ENCODE data around the gene CHST4. TPM values are rescaled to one million over a fixed set of nuclear protein-coding genes. Genes with fewer than 3 reads are reported as not detected.

Gene CHST4
- 1 to 10 TPM; 1.9 to 3.2 TPM for total RNA-seq
- 1.1 TPM for polyA plus RNA-seq (2013, experiment 1 of 2)
- 1.2 TPM for polyA plus RNA-seq (2013, experiment 2 of 2)
- long read RNA-seq, experiment 1: 0 reads
- long read RNA-seq, experiment 2, partial matches to known transcripts: 2 of 3 reads
- long read RNA-seq, experiment 2, other reads (novel, unspliced or antisense): 0 of 3 reads
- long read RNA-seq, experiment 3, transcript CHST4-202 (2 exons, 2,183 nt): major isoform, 14 of 21 reads
- long read RNA-seq, experiment 3, partial matches to known transcripts: 6 of 21 reads
- long read RNA-seq, experiment 3, other reads (novel, unspliced or antisense): 1 of 21 reads
- long read RNA-seq, experiment 4, partial matches to known transcripts: 1 of 1 reads
- long read RNA-seq, experiment 4, other reads (novel, unspliced or antisense): 0 of 1 reads

DNA sequence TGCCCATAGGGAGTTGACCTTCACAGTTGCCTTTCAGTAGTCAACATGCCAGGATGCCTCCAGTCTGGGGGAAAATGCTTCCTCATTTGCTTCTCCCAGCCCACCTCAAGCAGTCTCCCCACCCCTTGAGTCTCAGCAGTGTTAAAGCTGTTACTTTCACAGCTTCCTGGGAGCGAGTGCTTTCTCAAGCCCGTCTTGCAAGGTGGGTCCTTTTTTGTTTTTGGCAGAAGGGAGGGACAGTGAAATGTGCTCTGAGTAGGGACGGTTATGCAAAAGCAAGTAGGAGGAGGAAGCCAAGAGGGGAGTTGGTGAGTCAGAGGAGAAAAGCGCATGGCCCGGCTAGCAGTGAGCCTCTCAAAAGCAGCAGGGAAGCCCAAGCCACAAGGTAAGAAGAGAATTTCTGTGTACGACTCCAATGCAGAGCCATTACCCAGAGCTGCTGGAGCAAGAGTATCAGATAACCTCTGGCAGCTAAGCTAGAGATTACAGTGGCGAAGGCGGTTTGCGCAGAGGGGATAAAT, at the start of gene CHST4:
CHST4 (plus strand) TSS at position 316 of the 521 bp plus-strand sequence. CDS start 10,252 bp downstream, outside the sequence.
- Mint-ChIP-seq H3K9me3 (no peaks in the 10 kb centered on the region), H3K27me3 (ENCODE audit: insufficient read depth) (peaks cover 10% of the 10 kb centered on the region), H3K27ac (peak within 1 kb of the TSS; percentile 93), H3K4me3 (peak within 1 kb of the TSS; percentile 55), H3K4me1 (peaks cover 31% of the 10 kb centered on the region), H3K36me3 (ENCODE audit: low read depth) (no peaks in the 10 kb centered on the region)
- Histone ChIP-seq H3K36me3 (ENCODE audit: control insufficient read depth, insufficient read depth, low read length) (no peaks in the 10 kb centered on the region), H3K4me1 (ENCODE audit: control insufficient read depth, insufficient read depth, low read length) (peaks cover 3% of the 10 kb centered on the region), H3K9ac (ENCODE audit: extremely low read depth, low read length, poor library complexity, severe bottlenecking) (peak within 1 kb of the TSS; percentile 36), H3K27me3 (ENCODE audit: control insufficient read depth, insufficient read depth, low read length, poor library complexity, severe bottlenecking) (no peaks in the 10 kb centered on the region), H3K27ac (ENCODE audit: low read depth, low read length) (no peak within 1 kb of the TSS), H3K9me3 (ENCODE audit: control insufficient read depth, low read length) (no peaks in the 10 kb centered on the region), H3K4me3 (ENCODE audit: low read length) (peak within 1 kb of the TSS; percentile 62)
- DNase-seq: peak; percentile 96
- TF ChIP-seq CTCF (conservative IDR thresholded peaks at IDR 0.05): no peak
- WGBS, 2 experiments (ENCODE audit: insufficient coverage in 1 of 2, insufficient read length in 1 of 2): 0% methylated on average over 3 to 9 of the region's 9 CpGs

DNA sequence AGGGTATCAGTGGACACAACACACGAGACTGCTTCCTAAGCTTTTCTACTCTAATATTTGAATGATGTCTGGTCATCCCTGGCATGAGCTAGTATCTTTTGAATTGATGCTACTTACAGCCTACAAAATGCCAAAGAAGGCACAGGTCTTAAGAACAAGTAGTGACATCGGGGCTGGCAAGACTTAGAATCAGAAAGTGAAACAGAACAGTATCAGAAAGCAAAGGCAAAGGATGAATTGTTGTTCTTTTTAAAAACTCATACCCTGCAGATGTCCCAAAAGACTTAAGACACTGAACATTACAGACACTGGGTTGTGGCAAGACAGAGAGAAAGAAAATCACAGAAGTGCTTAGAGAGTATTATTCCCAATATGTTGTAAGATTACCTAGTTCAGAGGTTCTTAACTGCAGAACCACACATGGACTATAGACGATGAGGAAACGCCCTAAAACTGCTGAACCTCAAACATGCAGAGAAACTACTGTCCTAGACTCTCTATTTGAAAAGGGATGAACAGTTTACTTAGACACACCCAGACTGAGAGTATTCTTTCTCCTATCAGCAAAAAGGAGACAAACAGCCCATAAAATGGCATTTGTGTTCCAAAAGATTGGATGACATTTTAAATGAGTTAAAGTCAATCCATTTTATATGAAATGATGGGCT, 49.6 kb upstream of the CHST4 start:
- no peaks in the 10 kb centered on the region for H3K4me1 ChIP-seq (ENCODE audit: control insufficient read depth, insufficient read depth, low read length)
- H3K9ac ChIP-seq (ENCODE audit: extremely low read depth, low read length, poor library complexity, severe bottlenecking): no peak overlapping the region
- Mint-ChIP-seq H3K4me3 (no peak overlapping the region), H3K36me3 (ENCODE audit: low read depth) (peaks cover 11% of the 10 kb centered on the region), H3K9me3 (no peaks in the 10 kb centered on the region), H3K27ac (no peak overlapping the region), H3K27me3 (ENCODE audit: insufficient read depth) (no peaks in the 10 kb centered on the region), H3K4me1 (no peaks in the 10 kb centered on the region)
- 86 to 93% methylated on average over 3 to 4 of the region's 4 CpGs for WGBS, 2 experiments (ENCODE audit: insufficient coverage in 1 of 2, insufficient read length in 1 of 2)
- no peak for DNase-seq
- H3K27ac ChIP-seq (ENCODE audit: low read depth, low read length): no peak overlapping the region
- no peaks in the 10 kb centered on the region for H3K9me3 ChIP-seq (ENCODE audit: control insufficient read depth, low read length)
- H3K27me3 ChIP-seq (ENCODE audit: control insufficient read depth, insufficient read depth, low read length, poor library complexity, severe bottlenecking): no peaks in the 10 kb centered on the region
- H3K36me3 ChIP-seq (ENCODE audit: control insufficient read depth, insufficient read depth, low read length): peaks cover 10% of the 10 kb centered on the region
- TF ChIP-seq CTCF (conservative IDR thresholded peaks at IDR 0.05): no peak
- no peak overlapping the region for H3K4me3 ChIP-seq (ENCODE audit: low read length)

GRCh38 chr16:71479420-71479819, 46.8 kb upstream of the CHST4 start:
- Histone ChIP-seq H3K27ac (ENCODE audit: low read depth, low read length) (no peak overlapping the region), H3K27me3 (ENCODE audit: control insufficient read depth, insufficient read depth, low read length, poor library complexity, severe bottlenecking) (no peaks in the 10 kb centered on the region), H3K4me3 (ENCODE audit: low read length) (no peak overlapping the region), H3K4me1 (ENCODE audit: control insufficient read depth, insufficient read depth, low read length) (no peaks in the 10 kb centered on the region), H3K9ac (ENCODE audit: extremely low read depth, low read length, poor library complexity, severe bottlenecking) (no peak overlapping the region), H3K9me3 (ENCODE audit: control insufficient read depth, low read length) (no peaks in the 10 kb centered on the region), H3K36me3 (ENCODE audit: control insufficient read depth, insufficient read depth, low read length) (peaks cover 10% of the 10 kb centered on the region)
- Mint-ChIP-seq H3K9me3 (no peaks in the 10 kb centered on the region), H3K4me1 (peaks cover 6% of the 10 kb centered on the region), H3K27me3 (ENCODE audit: insufficient read depth) (no peaks in the 10 kb centered on the region), H3K27ac (no peak overlapping the region), H3K36me3 (ENCODE audit: low read depth) (peaks cover 9% of the 10 kb centered on the region), H3K4me3 (no peak overlapping the region)
- peak; percentile 84 for TF ChIP-seq CTCF (conservative IDR thresholded peaks at IDR 0.05)
- WGBS, 2 experiments (ENCODE audit: insufficient coverage in 1 of 2, insufficient read length in 1 of 2): 51 to 79% methylated on average over 2 to 3 of the region's 3 CpGs
- DNase-seq: peak; percentile 71
